Measurements from ENCODE around the gene FLT1.

Gene FLT1

DNA sequence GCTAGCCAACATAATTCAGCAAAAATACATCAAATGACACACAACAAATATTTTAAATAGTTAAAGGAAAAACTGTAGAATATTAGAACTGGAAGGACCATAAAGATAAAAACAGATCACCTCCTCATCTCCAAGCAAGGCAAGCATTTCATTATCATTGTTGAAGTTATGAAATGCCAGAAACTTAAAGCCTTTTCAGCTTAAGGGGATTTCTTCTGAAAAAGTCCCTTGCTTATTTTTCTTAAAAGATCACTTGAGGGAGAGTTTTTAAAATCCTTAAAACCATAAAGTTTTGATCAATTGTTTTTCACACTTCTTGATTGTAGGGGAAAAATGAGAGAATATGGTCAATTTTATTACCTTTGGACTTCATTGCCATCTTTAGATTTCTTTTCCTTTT lies 37.4 kb downstream of the FLT1 start:
- DNase-seq (ENCODE audit: low spot score), result no peak

DNA sequence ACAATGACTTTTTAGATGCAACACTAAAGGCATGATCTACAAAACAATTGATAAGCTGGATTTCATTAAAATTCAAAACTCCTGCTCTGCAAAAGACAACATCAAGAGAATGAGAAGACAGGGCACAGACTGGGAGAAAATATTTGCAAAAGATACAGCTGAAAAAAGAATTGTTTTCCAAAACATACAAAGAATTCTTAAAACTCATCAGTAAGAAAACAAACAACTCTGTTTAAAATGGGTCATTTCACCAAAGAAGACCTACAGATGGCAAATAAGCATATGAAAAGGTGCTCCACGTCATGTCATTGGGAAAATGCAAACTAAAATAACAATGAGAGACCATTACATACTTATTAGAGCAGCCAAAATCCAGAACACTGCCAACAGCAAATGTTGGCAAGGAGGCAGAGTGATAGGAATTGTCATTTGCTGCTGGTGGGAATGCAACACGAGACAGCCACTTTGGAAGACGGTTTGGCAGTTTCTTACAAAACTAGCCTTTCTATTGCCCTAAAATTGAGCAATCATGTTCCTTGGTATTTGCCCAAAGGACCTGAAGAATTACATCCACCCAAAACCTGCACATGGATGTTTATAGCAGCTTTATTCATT lies 39.2 kb downstream of the FLT1 start:
- DNase-seq (ENCODE audit: low spot score), result no peak

DNA sequence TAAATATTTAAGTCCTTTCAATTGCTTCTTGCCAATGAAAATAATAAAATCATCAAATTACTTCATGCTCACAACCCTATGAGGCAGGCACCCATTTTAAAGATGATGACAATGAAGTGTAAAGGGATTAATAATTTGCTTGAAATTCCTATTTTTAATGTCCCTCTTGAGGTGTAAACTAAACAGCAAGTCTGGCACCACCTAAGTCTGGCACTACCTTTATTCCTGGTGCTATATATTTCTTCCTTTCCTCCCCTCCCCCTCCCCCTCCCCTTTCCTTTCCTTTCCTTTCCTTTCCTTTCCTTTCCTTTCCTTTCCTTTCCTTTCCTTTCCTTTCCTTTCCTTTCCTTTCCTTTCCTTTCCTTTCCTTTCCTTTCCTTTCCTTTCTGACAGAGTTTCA lies 42.2 kb downstream of the FLT1 start:
- no peak for DNase-seq (ENCODE audit: low spot score)

DNA sequence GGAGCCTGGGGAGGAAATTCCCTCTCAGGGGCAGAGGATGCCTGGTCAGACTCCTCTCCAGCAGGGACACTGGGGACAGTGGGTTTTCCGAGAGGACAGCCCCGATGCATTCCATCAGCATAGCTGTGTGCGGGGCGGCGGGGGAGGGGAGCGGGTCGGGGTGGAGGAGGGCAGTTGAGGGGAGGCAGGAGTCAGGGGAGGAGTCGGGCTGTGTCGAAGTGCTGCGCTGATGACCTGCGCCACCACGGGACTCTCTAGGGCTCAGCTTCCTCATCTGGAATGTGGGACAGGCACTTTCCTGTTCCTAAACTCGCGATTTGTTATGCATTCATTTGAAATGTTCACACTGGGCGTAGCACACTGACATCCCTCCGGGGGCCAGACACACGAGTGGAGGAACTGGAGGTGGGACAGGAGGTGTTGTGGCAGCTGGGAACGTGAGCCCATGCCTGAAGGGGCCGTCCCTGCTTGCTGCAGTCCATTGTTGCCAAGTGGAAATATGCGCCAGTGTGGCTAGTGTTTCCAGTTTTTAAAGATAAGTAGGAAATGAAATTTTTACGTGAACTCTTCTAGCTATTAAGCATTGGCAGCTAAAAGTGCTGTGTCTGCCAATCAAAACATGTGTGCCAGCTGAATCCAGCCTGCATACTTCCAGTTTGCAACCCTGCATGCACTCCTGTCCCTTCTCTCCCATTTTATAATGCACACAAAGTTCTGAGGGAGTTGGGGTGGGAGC lies 43.3 kb downstream of the FLT1 start:
- no peak for DNase-seq (ENCODE audit: low spot score)

DNA sequence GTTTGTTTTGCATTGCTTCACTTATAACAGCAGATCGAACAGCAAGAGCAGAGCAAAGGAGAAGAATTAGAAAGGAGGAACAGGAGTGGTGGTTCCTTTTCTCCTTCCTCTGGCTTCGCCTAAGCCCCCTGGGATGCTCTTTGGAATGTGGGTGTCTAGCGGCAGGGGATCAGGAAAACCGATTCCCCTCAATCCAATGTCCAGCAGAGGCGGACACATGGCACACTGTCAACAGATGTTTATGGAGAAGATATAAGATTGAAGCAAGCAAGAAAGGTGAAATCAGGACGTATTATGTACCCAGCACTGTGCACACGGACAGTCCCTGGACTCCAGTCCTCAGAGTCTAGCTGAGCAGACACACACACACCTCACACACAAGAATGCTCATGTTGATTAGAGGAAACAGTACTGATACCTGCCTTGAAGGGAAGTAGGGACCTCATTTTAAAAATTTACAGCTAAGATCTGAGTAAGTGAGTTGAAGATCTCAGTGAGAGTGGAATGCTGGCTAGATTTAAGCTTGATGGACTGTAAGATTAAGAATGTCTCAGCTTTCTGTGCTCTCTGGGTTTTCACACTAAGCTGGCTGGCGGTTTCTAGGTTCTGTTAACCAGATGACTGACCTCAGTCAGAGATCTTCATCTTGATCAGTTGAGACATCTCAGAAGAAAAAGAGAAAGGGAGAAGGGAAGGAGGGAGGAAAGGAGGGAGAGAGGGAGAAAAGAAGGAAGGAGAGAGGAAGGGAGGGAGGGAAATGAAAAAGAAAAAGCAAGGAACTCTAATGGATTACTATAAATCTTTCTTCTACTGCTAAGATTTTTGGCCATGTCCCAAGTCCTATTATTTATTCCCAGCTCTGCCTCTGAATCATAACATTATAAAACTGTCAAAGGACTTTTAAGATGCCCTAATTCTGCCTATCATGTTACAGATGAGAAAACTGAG lies 44.8 kb downstream of the FLT1 start:
- DNase-seq (ENCODE audit: low spot score), result no peak

DNA sequence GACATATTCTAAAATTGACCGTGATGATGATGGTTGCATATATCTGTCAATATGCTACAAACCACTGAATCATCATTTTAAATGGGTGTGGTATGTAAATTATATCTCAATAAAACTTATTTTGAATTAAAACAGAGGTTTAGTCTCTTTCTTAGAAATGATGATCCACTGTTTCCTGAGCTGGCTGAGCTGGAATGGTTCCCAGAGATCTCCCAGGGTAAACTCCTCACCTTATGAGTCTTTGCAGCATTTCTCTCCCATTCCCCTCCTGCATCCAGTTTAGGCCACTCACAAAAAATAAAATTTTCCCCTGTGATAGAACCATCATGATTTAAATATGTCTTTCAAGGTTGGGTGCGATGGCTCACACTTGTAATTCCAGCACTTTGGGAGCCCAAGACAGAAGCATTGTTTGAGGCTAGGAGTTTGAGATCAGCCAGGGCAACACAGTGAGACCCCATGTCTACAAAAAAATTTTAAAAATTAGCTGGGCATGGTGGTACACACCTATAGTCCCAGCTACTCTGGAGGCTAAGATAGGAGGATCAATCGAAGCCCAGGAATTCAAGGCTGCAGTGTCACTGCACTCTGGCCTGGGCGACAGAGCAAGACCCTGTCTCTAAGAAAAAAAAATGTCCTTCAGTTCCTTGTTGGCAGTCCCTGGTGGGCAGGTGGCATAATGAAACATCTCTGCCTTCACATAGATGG lies 46.1 kb downstream of the FLT1 start:
- DNase-seq (ENCODE audit: low spot score), result no peak

DNA sequence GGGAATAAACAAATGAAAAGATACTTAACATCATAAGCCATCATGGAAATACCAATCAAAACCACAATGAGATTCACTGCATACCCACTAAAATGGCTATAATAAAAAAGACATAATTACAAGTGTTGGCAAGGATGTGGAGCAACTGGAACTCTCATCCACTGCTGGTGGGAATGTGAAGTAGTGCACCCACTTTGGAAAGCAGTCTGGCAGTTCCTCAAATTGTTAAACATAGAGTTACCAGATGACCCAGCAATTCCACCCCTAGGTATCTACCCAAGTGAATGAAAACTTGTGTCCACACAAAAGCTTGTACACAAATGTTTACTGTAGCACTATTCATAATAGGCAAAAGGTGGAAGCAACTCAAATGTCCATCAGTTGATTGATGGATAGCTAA lies 46.9 kb downstream of the FLT1 start:
- DNase-seq (ENCODE audit: low spot score), result no peak

DNA sequence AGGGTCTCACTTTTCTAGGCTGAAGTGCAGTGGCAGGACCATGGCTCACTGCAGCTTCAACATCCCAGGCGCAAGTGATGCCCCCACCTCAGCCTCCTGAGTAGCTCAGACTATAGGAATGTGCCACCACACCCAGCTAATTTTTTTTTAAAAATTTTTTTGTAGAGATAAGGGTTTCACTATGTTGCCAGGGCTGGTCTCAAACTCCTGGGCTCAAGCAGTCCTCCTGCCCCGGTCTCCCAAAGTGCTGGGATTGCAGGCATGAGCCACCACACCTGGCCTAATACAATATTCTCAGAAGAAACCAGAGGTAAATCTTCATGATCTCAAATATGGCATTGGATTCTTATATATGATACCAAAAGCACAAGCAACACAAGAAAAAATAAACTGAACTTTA lies 47.7 kb downstream of the FLT1 start:
- no peak for DNase-seq (ENCODE audit: low spot score)

DNA sequence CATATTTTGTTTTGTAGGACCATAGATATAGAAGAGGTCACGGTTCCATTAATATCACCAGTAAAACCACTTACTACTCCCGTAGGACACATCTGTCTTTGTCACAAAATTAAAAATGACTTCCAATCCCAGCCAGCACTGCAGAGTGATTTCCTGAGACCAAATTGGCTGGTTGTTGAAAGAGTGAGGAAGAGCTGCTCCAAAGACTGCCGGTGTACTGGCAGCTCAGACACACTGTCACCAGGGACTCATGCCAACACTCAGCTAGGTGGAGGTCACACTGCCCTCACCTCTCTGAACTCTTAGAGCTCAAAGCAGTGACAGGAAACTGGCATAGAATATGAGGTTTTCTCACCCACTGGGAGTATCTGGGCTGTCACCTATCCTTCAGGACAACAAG lies 52.1 kb downstream of the FLT1 start:
- no peak for DNase-seq (ENCODE audit: low spot score)

DNA sequence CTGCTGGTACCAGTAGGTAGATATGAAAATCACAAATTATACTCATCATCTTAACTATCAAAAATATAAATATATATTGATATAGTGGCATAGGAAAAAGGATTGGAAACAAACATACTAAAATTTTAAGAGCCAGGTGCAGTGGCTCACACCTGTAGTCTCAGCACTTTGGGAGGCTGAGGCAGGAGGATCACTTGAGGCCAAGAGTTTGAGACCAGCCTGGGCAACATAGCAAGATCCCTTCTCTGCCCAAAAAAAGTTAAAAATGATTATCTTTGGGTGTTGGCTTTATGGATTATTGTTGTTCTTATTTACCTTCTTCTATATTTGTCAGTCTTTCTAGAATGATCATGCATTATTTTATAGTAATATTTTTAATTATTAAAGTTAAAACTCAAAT lies 53.4 kb downstream of the FLT1 start:
- no peak for DNase-seq (ENCODE audit: low spot score)

DNA sequence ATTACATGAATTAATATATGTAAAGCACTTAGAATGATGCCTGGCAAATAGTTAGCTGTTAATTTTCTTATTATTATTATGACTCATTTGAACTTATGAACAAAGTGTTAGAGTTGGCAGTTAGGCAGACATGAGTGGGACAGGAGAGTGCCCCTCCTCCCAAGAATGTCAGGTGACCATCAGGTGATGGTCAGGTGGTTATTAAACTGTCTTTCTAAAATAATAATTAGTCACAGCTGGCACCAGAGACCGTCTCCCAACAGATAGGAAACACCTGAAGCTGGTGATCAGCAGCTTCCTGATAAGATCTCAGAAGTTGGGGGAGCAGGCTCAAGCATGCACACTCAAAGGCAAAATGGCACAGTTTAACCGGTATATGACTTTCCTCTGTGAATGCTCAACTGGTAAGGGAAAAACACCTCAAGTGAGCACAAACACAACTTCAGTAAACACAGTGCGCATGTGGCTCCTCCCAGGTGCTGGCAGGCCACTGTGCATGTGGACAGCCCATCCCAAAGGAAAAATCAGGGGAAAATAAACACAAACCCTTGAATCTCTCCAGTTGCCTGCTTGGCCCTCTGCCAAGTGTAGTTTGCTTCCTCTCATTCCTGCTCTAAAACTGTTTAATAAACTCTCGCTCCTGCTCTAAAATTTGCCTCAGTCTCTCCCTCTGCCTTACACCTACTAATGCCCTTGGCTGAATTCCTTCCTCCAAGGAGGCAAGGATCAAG lies 54.0 kb downstream of the FLT1 start:
- no peak for DNase-seq (ENCODE audit: low spot score)

DNA sequence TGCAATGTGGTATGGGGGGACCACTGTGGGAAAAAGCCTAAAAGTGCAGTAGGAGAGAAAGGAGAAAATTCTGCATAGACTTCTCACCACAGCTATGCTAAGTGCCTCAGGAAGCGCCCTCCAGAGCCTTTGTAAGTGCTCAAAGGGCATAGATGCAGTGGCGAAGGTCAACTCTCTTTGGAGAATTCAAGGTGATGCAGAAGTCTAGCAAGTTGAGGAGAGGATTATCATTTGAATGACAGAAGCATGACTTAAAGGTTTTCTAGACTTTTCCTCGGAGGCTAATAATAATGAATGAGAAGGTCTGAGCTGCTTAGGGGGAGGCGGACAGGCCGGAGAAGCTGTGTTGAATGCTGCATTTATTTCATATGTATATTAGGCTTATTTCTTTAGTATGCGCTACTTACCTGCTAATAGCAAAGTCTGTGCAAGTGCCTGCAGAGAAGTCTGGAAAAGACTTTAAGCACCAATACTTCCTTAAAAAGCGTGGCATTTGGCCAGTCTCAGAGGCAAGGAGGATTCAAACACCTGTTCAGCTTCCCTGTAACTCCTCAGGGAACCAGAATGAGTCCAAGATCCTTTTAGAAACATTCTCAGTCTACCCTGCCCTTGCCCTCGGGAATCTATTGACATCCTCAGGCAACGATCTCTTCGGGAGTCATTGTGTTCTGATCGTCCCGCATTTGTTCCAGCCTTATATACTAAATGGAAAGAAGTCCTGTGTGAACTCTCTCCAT lies 56.2 kb downstream of the FLT1 start:
- no peak for DNase-seq (ENCODE audit: low spot score)

DNA sequence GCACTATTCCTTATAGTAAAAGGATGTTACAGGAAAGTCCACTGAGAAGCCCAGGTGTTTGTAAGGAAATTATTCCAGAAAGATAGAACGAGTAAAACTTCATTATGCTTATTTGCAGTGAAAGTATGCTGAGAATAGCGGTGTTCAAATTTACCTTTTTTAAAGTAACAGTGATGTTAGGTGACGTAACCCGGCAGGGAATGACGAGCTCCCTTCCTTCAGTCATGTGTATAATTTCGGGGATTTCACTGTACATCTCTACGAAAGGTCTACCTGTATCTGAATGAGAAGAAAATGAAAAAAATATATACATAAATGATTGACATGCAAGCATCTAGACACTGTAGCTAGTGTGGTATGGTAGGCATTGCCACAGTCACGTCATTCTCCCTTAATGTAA lies 56.9 kb downstream of the FLT1 start:
- DNase-seq (ENCODE audit: low spot score), result no peak

DNA sequence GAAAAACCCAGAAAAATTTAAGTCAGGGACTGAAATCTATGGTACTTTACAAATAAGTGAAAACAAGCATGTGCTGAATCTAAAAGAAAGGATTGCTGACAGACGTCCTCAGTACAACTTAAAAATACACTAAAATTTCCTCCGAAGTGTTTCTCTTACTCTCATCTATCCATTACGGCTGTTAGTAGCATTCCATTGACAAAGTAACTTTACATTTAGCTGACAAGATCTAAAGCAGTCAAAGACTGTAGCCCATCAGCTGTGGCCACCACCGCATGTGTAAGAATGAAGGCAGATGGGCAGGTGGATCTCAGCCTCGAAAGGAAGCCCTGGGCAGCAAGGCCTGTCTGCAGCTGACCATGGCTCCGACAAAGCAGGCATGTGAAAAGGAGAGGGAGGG lies 59.0 kb downstream of the FLT1 start:
- DNase-seq (ENCODE audit: low spot score), result no peak

DNA sequence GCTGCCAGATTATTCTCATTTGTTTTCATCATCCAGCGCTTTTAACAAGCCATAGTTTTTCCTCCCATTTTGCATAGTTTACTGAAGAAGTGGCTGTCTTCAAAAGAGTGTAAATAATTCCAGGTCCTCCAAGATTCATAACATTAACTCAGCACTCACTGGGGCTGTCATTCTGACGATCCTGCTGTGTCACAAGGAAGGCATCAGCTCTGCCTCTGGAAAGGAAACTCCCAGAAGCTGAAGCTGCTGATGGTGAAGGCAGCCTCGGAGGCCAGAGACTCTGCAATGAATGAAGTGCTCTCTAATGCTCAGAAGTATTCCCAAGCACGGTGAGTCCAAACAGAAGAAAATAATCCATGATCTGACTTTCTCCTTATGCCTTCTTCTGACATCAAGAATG lies 60.0 kb downstream of the FLT1 start:
- no peak for DNase-seq (ENCODE audit: low spot score)

DNA sequence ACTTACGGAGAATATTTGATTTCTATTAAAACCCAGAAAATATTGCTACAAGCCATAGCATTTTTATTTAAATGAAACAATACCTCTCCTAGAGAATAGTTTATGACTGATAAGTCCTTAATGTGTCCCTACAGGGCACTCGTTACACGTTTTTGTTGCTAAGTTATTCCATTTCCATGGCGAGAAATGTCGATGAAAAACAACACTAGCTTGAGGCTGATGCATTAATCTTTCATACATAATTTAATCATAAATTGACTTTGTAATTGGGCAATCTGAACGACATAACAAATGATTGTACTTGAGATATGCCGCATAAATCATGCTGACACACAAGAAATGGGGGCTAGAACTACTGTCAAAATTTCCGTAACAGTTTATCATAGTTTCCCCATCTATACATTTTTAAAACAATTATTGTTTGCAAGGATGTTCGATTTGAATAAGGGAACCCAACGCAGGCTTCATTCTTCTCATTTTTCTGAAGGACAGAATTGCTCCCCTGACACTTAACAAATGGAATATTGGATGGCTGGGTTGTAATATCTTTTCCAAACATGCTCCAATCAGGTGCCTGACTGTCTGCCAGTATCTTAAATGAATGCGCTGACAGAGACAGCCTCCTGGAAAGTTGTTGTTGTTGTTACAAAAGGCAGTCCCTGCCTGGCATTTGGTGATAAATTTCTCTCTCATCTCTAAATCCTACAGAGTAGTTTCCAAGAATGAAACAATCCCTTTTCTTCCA lies 61.9 kb downstream of the FLT1 start:
- no peak for DNase-seq (ENCODE audit: low spot score)

DNA sequence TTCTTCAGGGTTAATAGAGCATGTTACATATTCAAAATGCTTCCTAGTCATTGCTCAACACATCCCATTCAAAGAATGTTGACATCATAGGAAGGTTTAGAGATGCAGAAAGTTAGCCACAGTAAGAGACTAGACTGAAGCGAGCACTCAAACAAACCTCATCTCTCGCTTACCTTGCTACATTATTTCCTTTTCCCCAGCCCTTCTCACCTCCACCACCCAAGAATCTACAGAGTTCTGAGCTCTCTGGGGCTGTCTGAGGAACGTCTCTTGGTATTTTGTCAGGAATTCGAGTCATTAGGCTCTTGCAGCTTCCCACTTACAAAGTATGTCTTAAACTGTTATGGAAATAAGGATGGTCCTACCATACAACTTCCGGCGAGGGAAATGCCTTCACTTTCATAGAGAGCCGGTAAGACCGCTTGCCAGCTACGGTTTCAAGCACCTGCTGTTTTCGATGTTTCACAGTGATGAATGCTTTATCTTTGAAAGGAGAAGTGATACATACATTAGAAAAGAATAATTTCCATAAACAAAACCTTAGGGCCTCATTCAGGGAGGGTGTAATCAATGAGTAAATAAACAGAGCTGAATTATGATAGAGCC lies 65.1 kb downstream of the FLT1 start:
- no peak for DNase-seq (ENCODE audit: low spot score)

DNA sequence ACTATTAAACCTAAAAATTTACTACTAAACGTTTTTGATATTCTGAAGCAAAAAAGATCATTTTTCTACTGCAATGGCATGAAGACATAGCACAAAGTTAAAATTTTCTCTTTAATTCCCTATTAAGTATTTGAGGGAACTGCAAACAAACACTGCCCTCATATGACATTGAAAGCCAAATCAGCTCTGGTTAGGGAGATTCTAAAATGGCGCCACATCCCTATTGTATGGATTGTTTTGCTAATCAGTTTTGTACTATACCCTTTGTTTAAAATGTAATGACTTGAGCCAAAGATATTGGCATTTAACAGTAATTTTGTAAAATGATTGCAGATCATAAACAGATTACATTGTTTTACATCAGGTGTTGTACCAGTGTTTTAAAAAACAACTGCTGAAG lies 65.8 kb downstream of the FLT1 start:
- DNase-seq (ENCODE audit: low spot score), result no peak

DNA sequence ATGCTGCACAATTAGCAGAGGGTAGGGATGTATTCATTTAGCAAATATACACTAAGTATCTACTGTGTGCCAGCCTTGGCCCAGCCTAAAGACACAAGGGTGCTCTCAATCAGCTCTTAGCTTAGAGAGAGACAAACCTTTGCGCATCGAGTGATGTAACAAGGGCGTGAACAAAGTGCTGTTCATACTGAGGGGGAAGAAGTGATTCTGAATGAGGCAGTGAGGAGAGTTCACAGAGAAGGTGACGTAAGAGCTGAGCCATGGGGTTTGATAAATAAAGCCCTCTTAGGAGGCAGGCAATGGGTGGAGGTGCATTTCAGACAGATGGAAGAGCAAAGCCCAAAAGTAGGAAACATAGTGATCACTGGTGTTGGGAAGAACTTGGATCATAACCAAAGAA lies 68.5 kb downstream of the FLT1 start:
- DNase-seq (ENCODE audit: low spot score), result no peak

DNA sequence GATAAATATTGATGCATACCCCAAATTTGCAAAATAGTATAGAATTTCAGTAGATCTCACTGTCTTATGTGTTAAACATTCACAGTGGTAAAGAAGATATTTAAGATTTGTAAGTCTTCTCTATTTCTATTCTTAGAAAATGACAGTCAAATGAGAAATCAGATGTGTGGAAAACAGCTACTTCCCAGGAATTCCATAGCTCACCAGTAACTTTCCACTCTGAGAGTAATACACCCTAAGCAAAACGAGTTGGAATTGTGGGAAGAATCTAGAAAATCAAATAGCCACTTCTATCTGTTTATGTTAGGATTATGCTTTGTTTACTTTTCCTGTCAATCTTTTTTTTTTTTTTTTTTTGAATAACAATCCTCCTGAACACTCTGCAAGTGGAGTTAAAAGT lies 69.1 kb downstream of the FLT1 start:
- no peak for DNase-seq (ENCODE audit: low spot score)
